Uterus (tissue), 4 donors: Measurements from ENCODE around the gene MBD1. TPM values are rescaled to one million over a fixed set of nuclear protein-coding genes. Genes with fewer than 3 reads are reported as not detected.

Source experiments
- DNase-seq, 2 donors: peaks; one replicate each; pipeline ENCODE4 v3.0.0-alpha.2; 2019 to 2020
- H3K27ac ChIP-seq, 2 donors: fragments of 200-600 bp; sonication (generic); 1 replicate in 1 of 2; 2 replicates in 1 of 2; pipeline ENCODE4 v1.5.1; 2016 to 2018
- H3K27me3 ChIP-seq, 2 donors: fragments of 200-600 bp; sonication (generic); one replicate each; pipeline ENCODE4 v1.5.1; 2018 to 2019; ENCODE audit warnings: control low read depth in 1 of 2
- H3K36me3 ChIP-seq, 2 donors: fragments of 200-600 bp; sonication (generic); one replicate each; pipeline ENCODE4 v1.5.1; 2019; ENCODE audit warnings: control low read depth in 1 of 2
- H3K4me1 ChIP-seq, 2 donors: fragments of 200-600 bp; sonication (generic); one replicate each; pipeline ENCODE4 v1.5.1; 2018 to 2019; ENCODE audit warnings: control low read depth in 1 of 2
- H3K4me3 ChIP-seq, 2 donors: fragments of 200-600 bp; sonication (generic); 1 replicate in 1 of 2; 2 replicates in 1 of 2; pipeline ENCODE4 v1.5.1; 2018 to 2019; ENCODE audit warnings: mild to moderate bottlenecking in 1 of 2
- H3K9me3 ChIP-seq, 2 donors: fragments of 200-600 bp; sonication (generic); one replicate each; pipeline ENCODE4 v1.5.1; 2019; ENCODE audit warnings: control low read depth in 1 of 2
- POLR2A ChIP-seq, 2 donors: fragments of 450-650 bp; IDR thresholded peaks; one replicate each; pipeline ENCODE4 v1.6.1; 2016; ENCODE audit warnings: antibody characterized with exemption in 2 of 2, mild to moderate bottlenecking in 1 of 2, moderate library complexity in 1 of 2
- intact Hi-C: fragments of 100-400 bp; cut with DNase I; formaldehyde crosslinking; loops from one replicate; pipeline ENCODE4 v1.15.1; 2023; ENCODE audit warnings: low total_unique reads
- total RNA-seq, 4 donors: library from RNA; depleted of rRNA in 3 of 4; stranded (reverse); fragments of >200 nt in 3 of 4; gene quantifications; one replicate each; pipeline versions ENCODE4 v1.1.0 to v1.2.4, GENCODE V29; 2014 to 2023
- TF ChIP-seq, protein P1 (sequence below), 4 experiments: fragments of 200-600 bp in 2 of 4; fragments of 450-650 bp in 2 of 4; sonication (generic) in 2 of 4; IDR thresholded peaks; one replicate each; pipeline ENCODE4 v1.5.1; 2016 to 2019; ENCODE audit warnings: antibody characterized with exemption in 4 of 4, mild to moderate bottlenecking in 2 of 4, moderate library complexity in 1 of 4
- donor health status: DM: yes; HTN: yes; CAD: no.

Gene MBD1
- total RNA-seq, 4 donors from 2014 or later: 20.3 to 82.2 (median 52.7) TPM

DNA sequence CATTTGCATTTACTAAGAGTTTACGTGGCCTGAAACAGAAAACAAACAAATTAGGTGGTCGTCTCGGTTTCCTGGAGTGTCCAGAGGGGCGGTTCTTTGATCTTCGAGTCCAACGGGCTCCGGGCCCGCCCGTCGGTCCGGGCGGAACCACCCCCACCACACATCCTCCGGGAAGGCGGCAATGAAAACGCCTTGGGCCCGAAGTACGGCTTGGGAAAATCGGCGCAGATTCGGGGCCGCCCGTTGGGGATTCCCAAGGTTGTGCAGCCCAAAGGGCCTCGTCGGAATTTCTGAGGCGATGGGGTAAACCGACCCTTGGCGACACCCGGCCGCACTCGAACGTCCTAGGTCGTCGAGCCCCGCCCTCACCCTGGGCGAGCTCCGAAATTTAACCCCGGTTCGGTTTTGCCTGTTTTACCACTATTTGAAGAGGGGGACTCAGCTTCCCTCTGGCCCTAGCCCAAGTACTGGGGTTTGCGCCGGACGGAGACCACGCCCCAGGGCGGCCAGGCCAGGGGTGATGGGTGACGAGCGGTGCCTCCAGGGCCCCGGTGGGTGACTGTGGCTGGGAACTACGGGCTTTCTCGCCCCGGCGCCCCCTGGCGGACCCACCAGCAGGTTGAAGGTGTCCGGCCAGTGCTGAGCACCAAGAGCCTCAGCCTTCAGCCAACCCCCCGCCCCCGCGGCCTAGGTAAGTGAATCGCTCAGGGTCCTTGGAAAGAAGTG is 13.1 kb downstream of the MBD1 start:
- DNase-seq: peak; percentile 65 to 71
- intact Hi-C loops: no loop called here
- peak overlapping the region; percentile 69 to 73 for H3K27ac ChIP-seq

DNA sequence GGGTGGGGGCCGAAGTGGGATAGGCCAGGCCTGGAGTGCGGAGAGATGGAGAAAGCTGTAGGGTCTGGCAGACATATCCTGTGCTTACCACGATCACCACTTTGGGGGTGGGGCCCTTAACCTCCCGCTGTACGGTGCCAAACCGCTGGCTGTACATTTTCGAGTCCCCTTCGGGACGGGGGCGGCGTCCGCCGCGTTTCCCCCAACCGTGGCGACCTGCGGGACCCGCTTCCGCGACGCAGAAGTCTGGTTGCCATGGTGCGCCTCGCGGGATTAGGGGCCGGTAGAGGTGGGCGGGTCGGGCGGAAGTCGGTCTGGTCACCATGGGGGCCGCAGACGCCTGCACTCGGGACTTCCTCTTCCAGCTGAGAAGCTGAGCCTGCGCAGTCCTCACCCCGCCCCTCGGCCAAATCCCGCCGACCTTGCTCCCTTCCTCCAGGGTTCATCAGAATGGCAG is 15.0 kb downstream of the MBD1 start, which contains the start of gene CFAP53:
CFAP53 (minus strand) TSS at position 248 of the 457 bp plus-strand sequence; CDS start at position 157, 91 bp downstream.
- peak; percentile 86 to 88 for DNase-seq
- Histone ChIP-seq H3K9me3 (no peaks in the 10 kb centered on the region), H3K4me3 (peak within 1 kb of the TSS; percentile 63 to 68), H3K4me1 (peaks cover 0 to 4% of the 10 kb centered on the region in 2 donors), H3K36me3 (no peaks in the 10 kb centered on the region), H3K27me3 (no peaks in the 10 kb centered on the region), H3K27ac (peak within 1 kb of the TSS in 1 of 2 donors; percentile 14)
- intact Hi-C loops: no loop called here
- TF ChIP-seq POLR2A (IDR thresholded peaks at IDR 0.05): no peak
- TF ChIP-seq, protein P1, sequence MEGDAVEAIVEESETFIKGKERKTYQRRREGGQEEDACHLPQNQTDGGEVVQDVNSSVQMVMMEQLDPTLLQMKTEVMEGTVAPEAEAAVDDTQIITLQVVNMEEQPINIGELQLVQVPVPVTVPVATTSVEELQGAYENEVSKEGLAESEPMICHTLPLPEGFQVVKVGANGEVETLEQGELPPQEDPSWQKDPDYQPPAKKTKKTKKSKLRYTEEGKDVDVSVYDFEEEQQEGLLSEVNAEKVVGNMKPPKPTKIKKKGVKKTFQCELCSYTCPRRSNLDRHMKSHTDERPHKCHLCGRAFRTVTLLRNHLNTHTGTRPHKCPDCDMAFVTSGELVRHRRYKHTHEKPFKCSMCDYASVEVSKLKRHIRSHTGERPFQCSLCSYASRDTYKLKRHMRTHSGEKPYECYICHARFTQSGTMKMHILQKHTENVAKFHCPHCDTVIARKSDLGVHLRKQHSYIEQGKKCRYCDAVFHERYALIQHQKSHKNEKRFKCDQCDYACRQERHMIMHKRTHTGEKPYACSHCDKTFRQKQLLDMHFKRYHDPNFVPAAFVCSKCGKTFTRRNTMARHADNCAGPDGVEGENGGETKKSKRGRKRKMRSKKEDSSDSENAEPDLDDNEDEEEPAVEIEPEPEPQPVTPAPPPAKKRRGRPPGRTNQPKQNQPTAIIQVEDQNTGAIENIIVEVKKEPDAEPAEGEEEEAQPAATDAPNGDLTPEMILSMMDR (IDR thresholded peaks at IDR 0.05): no peak

More for the DNA sequence above, 13.1 kb downstream of the MBD1 start:
- H3K4me1 ChIP-seq: peaks cover 0 to 4% of the 10 kb centered on the region in 2 donors
- no peak for TF ChIP-seq POLR2A (IDR thresholded peaks at IDR 0.05)
- TF ChIP-seq, protein P1 (IDR thresholded peaks at IDR 0.05): peak; percentile 33 to 70 (median 52)
- H3K36me3 ChIP-seq: no peaks in the 10 kb centered on the region
- H3K9me3 ChIP-seq: no peaks in the 10 kb centered on the region
- no peaks in the 10 kb centered on the region for H3K27me3 ChIP-seq
- peak overlapping the region; percentile 29 to 31 for H3K4me3 ChIP-seq

DNA sequence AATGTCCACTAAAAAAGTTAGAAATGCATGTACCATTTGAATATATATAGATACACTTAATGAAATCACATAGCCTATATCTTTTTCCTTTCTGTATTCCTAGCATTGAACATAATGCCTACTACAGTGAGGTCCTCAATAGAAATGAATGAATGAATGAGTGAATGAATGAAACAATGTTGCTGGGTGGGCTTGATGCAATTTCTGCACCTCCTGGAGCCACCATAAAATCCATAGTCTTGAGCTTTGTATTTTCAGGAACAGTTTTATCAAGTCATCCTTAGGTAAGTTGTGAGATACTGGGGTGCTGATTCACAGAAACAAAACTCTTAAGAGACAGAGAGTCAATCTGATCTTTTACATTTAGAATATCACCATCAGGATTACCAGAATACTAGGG is 18.3 kb downstream of the MBD1 start:
- DNase-seq: no peak
- Histone ChIP-seq H3K36me3 (no peaks in the 10 kb centered on the region), H3K4me3 (no peak overlapping the region), H3K27me3 (no peaks in the 10 kb centered on the region), H3K4me1 (peaks cover 0 to 4% of the 10 kb centered on the region in 2 donors), H3K9me3 (no peaks in the 10 kb centered on the region), H3K27ac (no peak overlapping the region)
- intact Hi-C loops: no loop called here
- TF ChIP-seq, protein P1 (IDR thresholded peaks at IDR 0.05): no peak
- TF ChIP-seq POLR2A (IDR thresholded peaks at IDR 0.05): no peak

DNA sequence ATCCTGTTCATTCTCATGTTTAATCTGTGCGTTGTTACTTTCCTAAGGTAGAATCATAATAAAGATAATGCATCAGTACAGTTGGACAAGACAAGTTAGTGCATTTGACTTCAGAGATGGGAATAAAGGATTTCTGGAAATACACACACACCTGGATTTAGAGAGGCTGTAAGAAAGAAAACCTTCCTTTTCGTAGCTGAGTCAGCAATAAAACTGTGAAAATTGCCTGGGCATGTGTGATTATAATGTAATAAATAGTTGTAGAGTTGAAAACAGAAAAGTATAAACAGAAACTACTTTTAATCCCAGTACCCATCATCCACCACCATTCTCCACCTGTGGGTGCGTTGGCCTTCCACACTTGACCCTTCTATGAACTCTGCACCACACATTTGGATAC is 30.4 kb downstream of the MBD1 start:
- Histone ChIP-seq H3K9me3 (no peaks in the 10 kb centered on the region), H3K4me3 (no peak overlapping the region), H3K27me3 (no peaks in the 10 kb centered on the region), H3K27ac (no peak overlapping the region), H3K4me1 (no peaks in the 10 kb centered on the region), H3K36me3 (no peaks in the 10 kb centered on the region)
- intact Hi-C loops: no loop called here
- DNase-seq: no peak
- TF ChIP-seq, protein P1 (IDR thresholded peaks at IDR 0.05): no peak
- no peak for TF ChIP-seq POLR2A (IDR thresholded peaks at IDR 0.05)

DNA sequence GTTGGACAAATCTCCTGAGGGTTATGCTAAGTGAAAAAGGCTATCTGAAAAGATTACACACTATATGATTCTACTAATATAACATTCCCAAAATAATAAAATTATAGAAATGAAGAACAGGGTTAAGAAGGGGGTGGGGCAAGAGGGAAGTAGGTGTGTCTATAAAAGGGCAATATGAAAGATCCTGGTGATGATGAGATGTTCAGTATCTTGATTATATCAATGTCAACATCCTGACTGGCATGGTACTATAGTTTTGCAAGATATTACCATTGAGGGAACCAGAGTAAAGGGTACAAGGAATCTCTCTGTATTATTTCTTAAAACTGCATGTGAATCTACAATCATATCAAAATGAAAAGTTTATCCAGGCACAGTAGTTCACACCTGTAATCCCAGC is 31.7 kb downstream of the MBD1 start:
- H3K4me3 ChIP-seq: no peak overlapping the region
- H3K36me3 ChIP-seq: no peaks in the 10 kb centered on the region
- intact Hi-C loops: no loop called here
- H3K4me1 ChIP-seq: no peaks in the 10 kb centered on the region
- H3K9me3 ChIP-seq: no peaks in the 10 kb centered on the region
- DNase-seq: no peak
- no peak overlapping the region for H3K27ac ChIP-seq
- TF ChIP-seq, protein P1 (IDR thresholded peaks at IDR 0.05): no peak
- TF ChIP-seq POLR2A (IDR thresholded peaks at IDR 0.05): no peak
- no peaks in the 10 kb centered on the region for H3K27me3 ChIP-seq
